ENCODE data around the gene CDC16. TPM values are rescaled to one million over a fixed set of nuclear protein-coding genes. Genes with fewer than 3 reads are reported as not detected.

Gene CDC16
- total and polyA plus RNA-seq, 2 of the 4 experiments (the other 2 are of a cell fraction) = 41.6 to 66.6 TPM

DNA sequence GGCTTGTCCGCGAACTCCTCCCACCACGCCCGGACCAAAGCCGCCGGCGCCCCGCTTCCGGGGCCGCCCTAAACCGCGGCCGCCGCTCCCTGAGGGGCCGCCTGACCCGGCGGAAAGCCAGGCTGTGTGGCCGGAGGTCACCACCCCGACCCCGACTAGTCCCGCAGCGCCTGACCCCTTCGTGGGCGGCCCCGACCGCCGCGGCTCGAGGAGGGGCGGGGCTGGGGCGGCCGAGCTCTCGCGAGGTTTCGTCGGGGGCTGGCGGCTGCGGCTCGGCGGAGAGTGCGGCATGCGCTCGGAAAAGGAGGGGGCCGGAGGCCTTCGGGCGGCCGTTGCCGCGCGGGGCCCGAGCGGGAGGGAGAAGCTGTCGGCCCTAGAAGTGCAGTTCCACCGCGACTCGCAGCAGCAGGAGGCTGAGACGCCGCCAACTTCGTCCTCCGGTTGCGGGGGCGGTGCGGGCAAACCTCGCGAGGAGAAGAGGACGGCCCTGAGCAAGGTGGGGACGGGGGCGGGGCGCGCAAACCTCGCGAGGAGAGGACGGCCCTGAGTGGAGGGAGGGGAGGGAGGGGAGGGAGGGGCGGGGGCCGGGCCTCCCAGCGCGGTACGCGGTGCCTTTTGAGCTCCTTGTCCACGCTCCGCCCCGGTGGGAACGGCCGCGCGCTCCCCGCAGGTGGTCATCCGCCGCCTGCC is 46.8 kb downstream of the CDC16 start, which contains the start of gene UPF3A (continued):
- TF ChIP-seq POLR2A (IDR thresholded peaks at IDR 0.05; ENCODE audit: low read depth, low read length) (peak; percentile 49; the same call in 1 of the 2 replicates), ELK1 (IDR thresholded peaks at IDR 0.05; ENCODE audit: borderline replicate concordance, low read depth, low read length) (no peak), RFX5 (IDR thresholded peaks at IDR 0.05; ENCODE audit: low read depth, low read length) (no peak)

All from IMR-90 (cell line).